ENCODE measurements around the gene GLIPR1.
A peak's percentile ranks its signal among the peaks of the same experiment; 100 is the strongest.
"Not testable (repeated sequence)": the region's sequence is repeated elsewhere in the genome, so short reads cannot be mapped to it uniquely, and the experiment has no call there.

Gene GLIPR1

GRCh38 chr12:75476071-75476470 is 4.5 kb upstream of the GLIPR1 start:
- no peak for DNase-seq

DNA sequence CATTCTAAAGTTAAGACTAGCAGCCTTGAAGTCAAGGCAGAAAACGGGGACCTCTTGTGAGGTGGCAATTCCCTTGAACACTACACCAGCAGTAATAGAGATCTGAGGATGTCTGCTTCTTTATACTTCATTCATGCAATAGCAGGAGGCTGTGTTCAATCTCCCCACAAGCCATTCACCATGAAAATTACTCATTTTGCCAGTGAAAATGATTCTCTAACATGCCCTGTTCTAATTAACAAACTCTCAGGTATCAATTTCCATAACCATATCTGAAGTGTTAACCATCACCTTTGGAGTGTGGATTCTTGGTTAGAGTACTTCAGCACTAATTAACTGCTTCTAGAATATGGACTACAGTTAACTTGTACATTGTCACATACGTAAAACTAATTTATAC is 3.4 kb upstream of the GLIPR1 start:
- no peak for DNase-seq

GRCh38 chr12:75478116-75478794 is 2.3 kb upstream of the GLIPR1 start:
- DNase-seq, result peak; percentile 76

DNA sequence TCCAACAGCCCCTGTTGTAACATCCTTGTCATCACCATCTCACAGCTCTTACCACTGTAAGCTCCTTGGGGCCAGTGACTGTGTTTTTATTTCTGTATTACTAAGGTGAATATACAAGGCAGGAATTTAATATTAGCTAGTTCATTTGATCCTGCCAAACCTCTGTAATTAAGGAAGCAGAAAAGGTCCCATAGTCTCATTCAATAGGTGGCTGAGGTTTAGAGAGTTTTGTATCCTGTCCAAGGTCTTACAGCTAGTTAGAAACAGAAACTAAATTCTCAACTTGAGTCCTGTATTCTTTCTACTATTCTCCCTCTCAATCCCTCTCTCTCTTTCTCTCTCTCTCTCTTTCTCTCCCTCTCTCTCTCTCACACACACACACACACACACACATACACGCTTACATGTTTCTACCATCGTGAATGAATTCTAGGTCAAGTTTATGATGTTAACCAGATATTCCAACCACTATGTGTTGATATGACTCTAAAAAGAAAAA is 543 bp upstream of the GLIPR1 start:
- DNase-seq, result peak; percentile 48

- no peak for DNase-seq
These were observed 604 bp downstream of the GLIPR1 start for GRCh38 chr12:75481013-75481705.

DNA sequence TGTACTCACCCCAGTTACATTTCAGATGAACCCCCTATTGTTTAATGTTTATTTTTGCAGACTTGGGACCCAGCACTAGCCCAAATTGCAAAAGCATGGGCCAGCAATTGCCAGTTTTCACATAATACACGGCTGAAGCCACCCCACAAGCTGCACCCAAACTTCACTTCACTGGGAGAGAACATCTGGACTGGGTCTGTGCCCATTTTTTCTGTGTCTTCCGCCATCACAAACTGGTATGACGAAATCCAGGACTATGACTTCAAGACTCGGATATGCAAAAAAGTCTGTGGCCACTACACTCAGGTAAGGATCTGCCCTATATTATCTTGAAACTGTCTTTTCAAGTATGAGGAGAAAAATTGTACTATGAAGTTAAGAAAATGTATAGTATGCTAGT is 1.2 kb downstream of the GLIPR1 start:
- peak; percentile 48 for DNase-seq

GRCh38 chr12:75482646-75483045 is 2.1 kb downstream of the GLIPR1 start:
- DNase-seq, result peak; percentile 72

- DNase-seq, result no peak
These were observed 2.9 kb downstream of the GLIPR1 start for GRCh38 chr12:75483431-75483830.

DNA sequence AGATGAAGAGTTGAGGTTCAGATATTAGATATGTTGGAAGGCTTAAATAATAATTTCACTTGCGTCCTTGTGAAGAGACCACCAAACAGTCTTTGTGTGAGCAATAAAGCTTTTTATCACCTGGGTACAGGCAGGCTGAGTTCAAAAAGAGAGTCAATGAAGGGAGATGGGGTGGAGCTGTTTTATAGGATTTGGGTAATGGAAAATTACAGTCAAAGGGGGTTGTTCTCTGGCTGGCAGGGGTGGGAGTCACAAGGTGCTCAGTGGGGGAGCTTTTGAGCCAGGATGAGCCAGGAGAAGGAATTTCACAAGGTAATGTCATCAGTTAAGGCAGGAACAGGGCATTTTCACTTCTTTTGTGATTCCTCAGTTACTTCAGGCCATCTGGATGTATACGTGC is 3.9 kb downstream of the GLIPR1 start:
- DNase-seq, result not testable (repeated sequence)

GRCh38 chr12:75487308-75487707 is 6.8 kb downstream of the GLIPR1 start:
- no peak for DNase-seq

DNA sequence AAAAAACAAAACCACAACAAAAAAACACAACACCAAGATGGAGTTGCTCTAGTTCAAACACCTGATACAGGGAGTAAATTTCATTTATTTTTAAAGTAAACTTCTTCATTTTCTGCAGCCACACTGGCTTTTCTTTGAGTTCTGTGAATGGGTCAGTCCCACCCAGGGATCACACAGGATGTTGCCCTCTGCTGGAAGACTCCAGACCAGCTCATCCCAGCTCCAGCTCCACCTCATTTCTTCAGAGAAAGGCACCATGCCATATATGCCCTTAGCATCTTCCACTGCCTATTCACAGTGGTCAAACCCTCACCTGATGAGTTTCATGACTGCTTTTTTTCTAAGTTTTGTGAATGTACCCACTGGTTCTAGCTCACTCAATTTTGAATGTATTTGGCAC is 8.0 kb downstream of the GLIPR1 start:
- DNase-seq, result no peak

DNA sequence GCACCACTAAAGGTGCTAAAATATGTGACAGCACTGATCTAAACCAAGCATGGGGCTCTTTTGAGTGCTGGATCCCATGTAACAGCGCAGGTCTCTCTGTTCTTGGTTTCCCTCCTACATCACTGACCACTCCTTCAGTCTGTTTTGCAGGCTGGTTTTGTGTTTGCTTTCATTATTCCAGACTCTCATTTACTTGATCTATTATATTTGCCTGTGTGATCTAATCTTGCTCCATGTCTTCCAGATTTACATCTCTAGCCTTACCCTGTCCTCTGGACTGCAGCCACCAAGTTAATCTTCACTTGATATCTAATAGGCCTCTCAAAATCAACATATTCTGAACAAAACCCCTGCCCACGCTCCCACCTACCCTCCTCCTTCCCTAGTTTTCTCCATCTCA is 8.6 kb downstream of the GLIPR1 start:
- no peak for DNase-seq

DNA sequence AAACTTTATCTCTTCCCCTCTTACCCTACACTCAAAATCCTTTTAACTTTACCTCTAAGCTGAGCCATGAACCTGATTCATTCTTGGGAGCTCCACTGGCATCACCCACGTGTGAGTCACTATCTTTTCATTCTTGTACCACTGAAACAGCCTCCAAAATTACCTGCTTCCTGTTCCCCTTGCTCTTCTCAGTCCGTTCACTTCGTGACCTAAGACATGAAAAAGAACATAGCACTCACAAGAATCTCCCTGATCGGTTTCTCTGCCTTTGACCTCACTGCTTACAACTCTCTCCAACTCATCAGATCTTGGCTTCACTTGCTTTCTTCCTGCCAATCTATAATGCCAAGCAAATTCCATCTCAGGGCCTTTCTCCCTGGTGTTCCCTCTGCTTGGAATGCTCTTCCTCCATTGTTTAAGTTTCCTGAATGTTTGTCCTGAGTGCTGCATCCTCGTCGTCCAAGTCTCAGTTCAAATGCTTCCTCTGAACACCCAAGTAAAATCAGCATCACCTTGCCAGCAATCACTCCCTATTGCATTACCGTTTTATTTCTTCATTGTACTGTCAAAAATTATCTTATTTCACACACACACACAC is 9.2 kb downstream of the GLIPR1 start:
- DNase-seq, result no peak

- DNase-seq, result no peak
These were observed 10.6 kb downstream of the GLIPR1 start for GRCh38 chr12:75491169-75491568.

- no peak for DNase-seq
These were observed 22.9 kb downstream of the GLIPR1 start for GRCh38 chr12:75503459-75503858.

DNA sequence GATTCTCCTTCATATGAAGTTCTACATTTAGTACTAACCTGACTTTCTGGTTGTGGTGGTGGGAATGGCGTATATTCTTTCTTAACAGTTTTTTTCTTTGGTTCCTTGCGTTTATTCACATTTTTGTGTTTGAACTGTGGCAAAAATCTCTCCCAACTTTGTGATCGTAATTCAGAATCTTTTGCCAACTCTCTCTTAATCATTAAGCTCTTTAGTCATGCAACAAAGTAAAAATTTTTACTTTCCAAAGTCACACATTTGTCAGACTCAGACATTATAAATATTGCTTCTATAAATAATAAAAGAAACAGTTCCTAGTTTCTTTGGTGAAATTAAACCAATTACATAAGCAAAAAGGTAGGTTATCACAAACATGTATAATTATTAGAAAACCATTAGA is 23.3 kb downstream of the GLIPR1 start:
- no peak for DNase-seq

DNA sequence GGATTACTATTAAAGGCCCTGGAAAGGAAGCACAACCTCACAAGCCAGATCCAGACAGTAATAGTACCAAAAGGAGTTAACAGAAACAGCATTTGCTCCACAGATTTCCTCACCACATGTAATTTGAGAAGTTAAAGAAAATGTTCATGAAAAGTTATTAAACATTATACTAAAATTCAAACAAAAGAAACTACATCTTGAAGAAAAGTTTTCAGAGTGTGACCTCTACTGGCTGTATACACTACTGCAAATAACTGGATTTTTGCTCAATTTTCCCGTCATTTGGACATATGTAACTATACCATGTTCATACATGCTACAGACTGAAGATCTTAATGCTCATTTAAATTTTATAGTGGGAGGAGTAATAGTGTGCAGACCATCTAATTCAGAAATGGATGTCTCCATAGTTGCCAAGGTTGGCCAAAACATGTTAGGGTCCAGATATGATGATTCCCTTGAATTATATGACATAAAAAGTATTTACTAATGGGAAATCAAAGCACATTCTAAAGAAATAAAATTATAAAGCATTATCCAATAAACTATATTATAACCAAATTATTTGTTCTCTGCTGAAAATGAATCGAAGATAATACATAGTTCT is 25.3 kb downstream of the GLIPR1 start:
- DNase-seq, result peak; percentile 50

DNA sequence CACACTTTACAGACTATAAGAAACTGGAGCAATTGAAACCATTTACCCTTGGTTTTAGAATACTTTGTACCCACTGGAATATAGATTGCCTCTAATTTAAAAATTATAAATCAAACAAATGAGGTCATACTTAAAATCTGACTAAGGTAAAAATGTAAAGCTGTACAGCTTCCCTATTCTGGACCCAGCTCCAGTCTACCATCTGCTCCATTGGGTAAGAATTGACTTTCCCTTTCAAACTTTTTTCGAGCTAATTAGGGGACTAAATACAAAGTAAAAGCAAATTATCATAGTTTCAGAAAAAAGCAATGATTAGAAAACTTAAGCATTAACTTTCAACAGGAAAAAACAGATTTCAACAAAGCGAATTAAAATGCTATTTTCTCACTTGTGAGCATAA is 26.5 kb downstream of the GLIPR1 start:
- no peak for DNase-seq

DNA sequence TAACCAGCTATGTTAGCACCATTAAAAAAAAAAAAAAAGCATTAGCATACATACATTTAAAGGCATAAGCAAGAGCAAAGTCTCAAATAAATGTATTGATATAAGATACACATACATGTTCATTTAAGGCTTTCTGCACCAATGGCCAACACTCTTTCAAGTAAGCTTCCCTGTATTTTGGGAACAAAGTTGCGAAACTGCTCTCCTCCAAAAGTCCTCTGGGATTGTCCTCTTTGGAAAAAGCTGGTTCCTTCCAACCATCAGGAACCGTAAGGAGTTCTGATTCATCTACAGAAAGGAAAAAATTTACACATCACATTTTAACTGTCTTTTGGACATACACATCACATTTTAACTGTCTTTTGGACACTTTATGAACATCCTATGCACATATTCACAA is 27.6 kb downstream of the GLIPR1 start:
- DNase-seq, result no peak

- no peak for DNase-seq
These were observed 29.1 kb downstream of the GLIPR1 start for GRCh38 chr12:75509621-75510020.

- peak; percentile 94 for DNase-seq
These were observed 30.8 kb downstream of the GLIPR1 start, which contains the start of gene KRR1 for GRCh38 chr12:75511116-75512048. TSS of gene KRR1 (minus strand) at chr12:75511609. CDS start at chr12:75511597, 12 bp downstream.

- DNase-seq, result not testable (repeated sequence)
These were observed 40.7 kb downstream of the GLIPR1 start for GRCh38 chr12:75521224-75521623.

Data from CD4-positive, alpha-beta T cell treated with Interleukin-12 subunit alpha and Interleukin-12 subunit beta, for 1 hour (primary cell).